ENCODE results near the gene CYP27C1. TPM values are rescaled to one million over a fixed set of nuclear protein-coding genes. Genes with fewer than 3 reads are reported as not detected.
A peak's percentile ranks its signal among the peaks of the same experiment; 100 is the strongest.

CYP27C1 gene
- total RNA-seq, 2 donors from 2014 or later = 0.52 TPM; not detected in 1

- Histone ChIP-seq H3K4me1 (peaks cover 23% of the 10 kb centered on the region), H3K9me3 (no peaks in the 10 kb centered on the region), H3K36me3 (replicated peaks in 1 of 2; ENCODE audit: insufficient read depth in 1 of 2, low read depth in 2 of 2) (no peaks in the 10 kb centered on the region), H3K27ac (no peak overlapping the region), H3K27me3 (peaks cover 6 to 19% of the 10 kb centered on the region in 2 donors), H3K4me3 (no peak overlapping the region)
- ATAC-seq = no peak
- TF ChIP-seq CTCF (IDR thresholded peaks at IDR 0.05) (no peak), POLR2A (IDR thresholded peaks at IDR 0.05) (no peak)
- 30 to 34% methylated on average over 31 of the region's 31 CpGs for WGBS, 2 donors
- peak in 1 of 4 donors; percentile 11 for DNase-seq
- intact Hi-C loops (cut with DNase I) = no loop called here
Measured at GRCh38 chr2:127220768-127221527, 849 bp upstream of the CYP27C1 start.

GRCh38 chr2:127219171-127220070 lies 678 bp downstream of the CYP27C1 start:
- peak in 1 of 4 donors; percentile 13 for DNase-seq
- peaks cover 6 to 19% of the 10 kb centered on the region in 2 donors for H3K27me3 ChIP-seq
- H3K27ac ChIP-seq = no peak overlapping the region
- H3K9me3 ChIP-seq = no peaks in the 10 kb centered on the region
- peak; percentile 52 for ATAC-seq
- H3K36me3 ChIP-seq (replicated peaks in 1 of 2; ENCODE audit: insufficient read depth in 1 of 2, low read depth in 2 of 2) = no peaks in the 10 kb centered on the region
- peak overlapping the region in 1 of 2 donors; percentile 34 for H3K4me3 ChIP-seq
- intact Hi-C loops (cut with DNase I) = no loop called here
- peaks cover 23% of the 10 kb centered on the region for H3K4me1 ChIP-seq
- 1 to 3% methylated on average over 32 to 63 of the region's 71 CpGs for WGBS, 2 donors
- TF ChIP-seq CTCF (IDR thresholded peaks at IDR 0.05) = no peak
- no peak for TF ChIP-seq POLR2A (IDR thresholded peaks at IDR 0.05)

- Histone ChIP-seq H3K4me3 (no peak overlapping the region), H3K27ac (no peak overlapping the region), H3K9me3 (no peaks in the 10 kb centered on the region), H3K4me1 (peaks cover 23% of the 10 kb centered on the region), H3K27me3 (peaks cover 6 to 19% of the 10 kb centered on the region in 2 donors), H3K36me3 (replicated peaks in 1 of 2; ENCODE audit: insufficient read depth in 1 of 2, low read depth in 2 of 2) (no peaks in the 10 kb centered on the region)
- no peak for TF ChIP-seq POLR2A (IDR thresholded peaks at IDR 0.05)
- no peak for TF ChIP-seq CTCF (IDR thresholded peaks at IDR 0.05)
- intact Hi-C loops (cut with DNase I) = no loop called here
- DNase-seq (no peak), ATAC-seq (no peak)
- 2 to 4% methylated on average over 12 to 35 of the region's 35 CpGs for WGBS, 2 donors
Measured at GRCh38 chr2:127218812-127219170, 1.3 kb downstream of the CYP27C1 start.

- H3K9me3 ChIP-seq = no peaks in the 10 kb centered on the region
Measured at GRCh38 chr2:127217470-127218325, 2.4 kb downstream of the CYP27C1 start.

More at GRCh38 chr2:127217470-127218325, 2.4 kb downstream of the CYP27C1 start:
- Histone ChIP-seq H3K4me3 (no peak overlapping the region), H3K4me1 (peaks cover 23% of the 10 kb centered on the region), H3K27ac (no peak overlapping the region), H3K36me3 (replicated peaks in 1 of 2; ENCODE audit: insufficient read depth in 1 of 2, low read depth in 2 of 2) (no peaks in the 10 kb centered on the region), H3K27me3 (peaks cover 6 to 19% of the 10 kb centered on the region in 2 donors)
- DNase-seq (no peak), ATAC-seq (no peak)
- WGBS, 2 donors = 70 to 71% methylated on average over 14 of the region's 14 CpGs
- TF ChIP-seq CTCF (IDR thresholded peaks at IDR 0.05) (no peak), POLR2A (IDR thresholded peaks at IDR 0.05) (no peak)
- intact Hi-C loops (cut with DNase I) = no loop called here
